HG02938 (cell line): ENCODE measurements around the gene OR4C46.
"Not testable (repeated sequence)": the region's sequence is repeated elsewhere in the genome, so short reads cannot be mapped to it uniquely, and the experiment has no call there.

Experiments
- ATAC-seq: cut with Tn5 transposase; IDR thresholded peaks from one replicate; pipeline ENCODE4 v1.9.1; 2021; ENCODE audit warnings: mild to moderate bottlenecking, moderate library complexity; ENCODE audit not compliant: unreplicated experiment

OR4C46 gene

GRCh38 chr11:54603898-54604297, at the start of gene OR4C46:
Gene OR4C46 (minus strand): TSS chr11:54603998. CDS start chr11:54603998, 0 bp downstream.
- no peak for ATAC-seq

GRCh38 chr11:54645606-54646005, 41.8 kb upstream of the OR4C46 start:
- not testable (repeated sequence) for ATAC-seq

- ATAC-seq = not testable (repeated sequence)
Measured at GRCh38 chr11:54561439-54561838, 42.4 kb downstream of the OR4C46 start.

DNA sequence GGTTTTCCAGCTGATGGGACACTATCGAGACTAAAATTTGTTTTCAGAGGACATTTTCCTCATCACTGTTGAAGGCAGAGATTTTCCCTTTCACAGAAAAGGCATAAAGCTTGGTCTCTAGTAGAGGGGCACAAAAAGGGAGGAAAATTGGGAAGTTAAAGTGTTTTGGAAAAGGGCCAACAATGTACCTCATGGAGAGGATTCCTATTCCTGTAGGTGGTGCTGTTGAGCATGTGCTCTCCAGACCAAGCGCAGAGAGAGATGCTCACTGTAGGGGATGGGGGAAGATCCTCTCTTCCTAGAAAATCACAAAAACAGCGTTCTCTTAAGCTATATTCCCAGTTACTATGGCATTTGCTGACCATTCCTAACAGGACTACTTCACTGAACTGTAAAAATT, 44.9 kb downstream of the OR4C46 start:
- no peak for ATAC-seq

DNA sequence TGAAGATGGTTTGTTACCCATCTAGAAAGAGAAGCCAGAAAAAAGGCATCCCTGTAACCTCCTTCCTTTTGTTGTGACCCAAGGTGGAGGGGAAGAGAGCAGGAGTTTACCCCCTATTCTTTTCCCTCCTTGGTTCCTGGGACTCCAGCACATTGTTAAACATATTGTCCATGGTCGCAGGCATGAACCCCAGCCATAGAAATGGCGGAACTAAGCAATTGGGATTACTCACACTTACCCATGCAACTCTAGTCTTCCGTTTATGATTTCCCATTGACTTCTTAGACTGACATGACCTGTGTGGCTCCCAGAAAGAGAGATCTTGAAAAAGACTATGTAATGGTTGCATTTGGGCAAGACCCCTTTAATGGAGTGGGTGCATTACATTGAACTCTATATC, 45.4 kb downstream of the OR4C46 start:
- ATAC-seq = no peak
